GM12878 (cell line): ENCODE results near the gene IPCEF1. TPM values are rescaled to one million over a fixed set of nuclear protein-coding genes. Genes with fewer than 3 reads are reported as not detected.

ENCODE experiments used
- ATF7 ChIP-seq: fragments of 450-650 bp; IDR thresholded peaks from 2 replicates; pipeline ENCODE4 v1.6.1; 2016; ENCODE audit warnings: low read depth, mild to moderate bottlenecking
- BCL11A ChIP-seq: IDR thresholded peaks from 2 replicates; pipeline ENCODE4 v1.6.1; 2011; ENCODE audit warnings: low read depth, low read length
- BHLHE40 ChIP-seq, 2 experiments: fragments of 450-650 bp in 1 of 2; IDR thresholded peaks; 2 replicates each; pipeline ENCODE4 v1.6.1; 2011 to 2017; ENCODE audit warnings: low read depth in 2 of 2, borderline replicate concordance in 1 of 2, improper control_type of control experiment in 1 of 2, low read length in 1 of 2, mild to moderate bottlenecking in 1 of 2
- BMI1 ChIP-seq: fragments of 450-650 bp; IDR thresholded peaks from 2 replicates; pipeline ENCODE4 v1.6.1; 2016; ENCODE audit warnings: mild to moderate bottlenecking, moderate library complexity, borderline replicate concordance
- DPF2 ChIP-seq: fragments of 450-650 bp; IDR thresholded peaks from 2 replicates; pipeline ENCODE4 v1.6.1; 2017; ENCODE audit warnings: mild to moderate bottlenecking
- EED ChIP-seq: sonication (generic); IDR thresholded peaks from 2 replicates; pipeline ENCODE4 v1.6.1; 2016; ENCODE audit warnings: antibody characterized with exemption, low read depth
- FOXK2 ChIP-seq: fragments of 450-650 bp; IDR thresholded peaks from 2 replicates; pipeline ENCODE4 v1.6.1; 2017; ENCODE audit warnings: mild to moderate bottlenecking, moderate library complexity
- HCFC1 ChIP-seq: fragments of 150-350 bp; IDR thresholded peaks from 2 replicates; pipeline ENCODE4 v1.6.1; 2014; ENCODE audit warnings: low read length
- IKZF1 ChIP-seq: fragments of 450-650 bp; conservative IDR thresholded peaks from 2 replicates; pipeline ENCODE4 v1.6.1; 2017; ENCODE audit warnings: antibody characterized with exemption, mild to moderate bottlenecking
- JUND ChIP-seq: IDR thresholded peaks from 2 replicates; pipeline ENCODE4 v1.6.1; 2012; ENCODE audit warnings: low read depth, mild to moderate bottlenecking, low read length, improper control_type of control experiment, moderate library complexity
- NBN ChIP-seq: fragments of 450-650 bp; IDR thresholded peaks from 2 replicates; pipeline ENCODE4 v1.6.1; 2016
- NFYA ChIP-seq: IDR thresholded peaks from 2 replicates; pipeline ENCODE4 v1.6.1; 2011; ENCODE audit warnings: low read depth, mild to moderate bottlenecking, low read length, improper control_type of control experiment, borderline replicate concordance
- NFYB ChIP-seq: IDR thresholded peaks from 2 replicates; pipeline ENCODE4 v1.6.1; 2011; ENCODE audit warnings: low read depth, mild to moderate bottlenecking, low read length, improper control_type of control experiment, moderate library complexity; ENCODE audit not compliant: insufficient read depth
- POLR2A ChIP-seq: IDR thresholded peaks from 2 replicates; pipeline ENCODE4 v1.6.1; 2011; ENCODE audit warnings: low read depth, mild to moderate bottlenecking, low read length
- POLR2AphosphoS5 ChIP-seq: IDR thresholded peaks from 2 replicates; pipeline ENCODE4 v1.6.1; 2011; ENCODE audit warnings: mild to moderate bottlenecking, low read length, inconsistent platforms
- SRF ChIP-seq, 2 experiments: IDR thresholded peaks; 2 replicates each; pipeline ENCODE4 v1.6.1; 2011; ENCODE audit warnings: low read depth in 2 of 2, low read length in 2 of 2, mild to moderate bottlenecking in 1 of 2, moderate library complexity in 1 of 2
- ZBTB11 ChIP-seq: fragments of 450-650 bp; formaldehyde crosslinking; IDR thresholded peaks from 2 replicates; pipeline ENCODE4 v1.5.0; 2022; ENCODE audit warnings: mild to moderate bottlenecking, missing genetic modification characterization
- polyA plus RNA-seq, 11 experiments: library from polyadenylated mRNA; depleted of rRNA in 4 of 11; unstranded in 6 of 11; stranded (reverse) in 5 of 11; fragments of >200 nt; fragmentation: Nextera tagmentation in 4 of 11; fragmentation: Illumina TruSeq in 1 of 11; extraction: Ambion mirVana in 4 of 11; extraction: Trizol in 1 of 11; gene quantifications; 1 replicate in 1 of 11; 2 replicates in 10 of 11; pipeline versions ENCODE4 v1.2.1 to v1.2.3, GENCODE V29; 2011 to 2016; ENCODE audit warnings: inconsistent platforms in 2 of 11, missing spikeins in 2 of 11, low read depth in 1 of 11
- total RNA-seq, 4 experiments: library from RNA; depleted of rRNA in 3 of 4; stranded (reverse); fragments of >200 nt in 3 of 4; fragmentation: Illumina TruSeq in 1 of 4; extraction: Trizol in 1 of 4; gene quantifications; 2 replicates each; pipeline versions ENCODE4 v1.2.1 to v1.2.3, GENCODE V29; 2013 to 2021
- TF ChIP-seq, protein P1 (sequence below): IDR thresholded peaks from 2 replicates; pipeline ENCODE4 v1.6.1; 2011; ENCODE audit warnings: low read depth, low read length, improper control_type of control experiment, borderline replicate concordance
- TF ChIP-seq, protein P2 (sequence below): fragments of 450-650 bp; IDR thresholded peaks from 2 replicates; pipeline ENCODE4 v1.6.1; 2017; ENCODE audit warnings: antibody characterized with exemption, mild to moderate bottlenecking, moderate library complexity
- TF ChIP-seq, protein P3 (sequence below): IDR thresholded peaks from 2 replicates; pipeline ENCODE4 v1.6.1; 2012; ENCODE audit warnings: low read depth, low read length, improper control_type of control experiment
- TF ChIP-seq, protein P4 (sequence below): fragments of 450-650 bp; IDR thresholded peaks from 2 replicates; pipeline ENCODE4 v1.6.1; 2018; ENCODE audit warnings: mild to moderate bottlenecking, low read depth, moderate library complexity; ENCODE audit not compliant: partially characterized antibody

IPCEF1 gene
- total and polyA plus RNA-seq, 10 of the 15 experiments (the other 5 are each of a cell fraction or from before 2014, with no cell fraction given): 1.3 to 137 (median 4.2) TPM

DNA sequence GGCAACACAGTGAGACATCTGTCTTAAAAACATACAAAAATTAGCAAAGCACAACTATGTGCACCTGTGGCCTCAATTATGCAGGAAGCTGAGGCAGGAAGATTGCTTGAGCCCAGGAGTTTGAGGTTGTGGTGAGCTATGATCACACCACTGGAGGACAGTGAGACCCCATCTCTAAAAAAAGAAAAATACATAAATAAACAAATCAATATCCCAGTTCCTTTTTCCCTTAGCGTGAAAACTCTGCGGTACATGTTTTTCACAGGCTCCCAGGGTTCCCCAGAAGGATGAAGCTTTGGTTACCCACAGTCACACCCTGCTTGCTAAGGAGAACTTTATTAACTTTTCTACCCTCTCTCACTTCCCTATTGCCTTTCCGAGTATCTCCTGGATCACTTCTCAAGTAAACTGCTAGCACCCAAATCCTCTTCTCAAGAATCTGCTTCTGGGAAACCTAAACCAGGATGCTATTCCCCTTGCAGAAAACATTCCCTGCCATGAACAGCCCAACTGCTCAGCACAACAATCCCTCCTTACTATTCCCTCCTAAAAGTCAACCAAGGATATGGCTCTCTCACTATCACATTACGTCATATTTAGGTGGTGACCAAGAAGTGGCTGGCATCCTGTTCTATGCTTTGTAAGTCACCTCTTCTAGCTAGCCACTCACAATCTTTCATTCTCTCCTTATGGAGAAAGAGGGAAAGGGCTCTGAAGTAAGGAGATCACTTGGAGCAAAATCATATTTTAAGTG, 122.4 kb downstream of the IPCEF1 start (continued):
- TF ChIP-seq, protein P1, sequence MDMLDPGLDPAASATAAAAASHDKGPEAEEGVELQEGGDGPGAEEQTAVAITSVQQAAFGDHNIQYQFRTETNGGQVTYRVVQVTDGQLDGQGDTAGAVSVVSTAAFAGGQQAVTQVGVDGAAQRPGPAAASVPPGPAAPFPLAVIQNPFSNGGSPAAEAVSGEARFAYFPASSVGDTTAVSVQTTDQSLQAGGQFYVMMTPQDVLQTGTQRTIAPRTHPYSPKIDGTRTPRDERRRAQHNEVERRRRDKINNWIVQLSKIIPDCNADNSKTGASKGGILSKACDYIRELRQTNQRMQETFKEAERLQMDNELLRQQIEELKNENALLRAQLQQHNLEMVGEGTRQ: no peak
- TF ChIP-seq, protein P2, sequence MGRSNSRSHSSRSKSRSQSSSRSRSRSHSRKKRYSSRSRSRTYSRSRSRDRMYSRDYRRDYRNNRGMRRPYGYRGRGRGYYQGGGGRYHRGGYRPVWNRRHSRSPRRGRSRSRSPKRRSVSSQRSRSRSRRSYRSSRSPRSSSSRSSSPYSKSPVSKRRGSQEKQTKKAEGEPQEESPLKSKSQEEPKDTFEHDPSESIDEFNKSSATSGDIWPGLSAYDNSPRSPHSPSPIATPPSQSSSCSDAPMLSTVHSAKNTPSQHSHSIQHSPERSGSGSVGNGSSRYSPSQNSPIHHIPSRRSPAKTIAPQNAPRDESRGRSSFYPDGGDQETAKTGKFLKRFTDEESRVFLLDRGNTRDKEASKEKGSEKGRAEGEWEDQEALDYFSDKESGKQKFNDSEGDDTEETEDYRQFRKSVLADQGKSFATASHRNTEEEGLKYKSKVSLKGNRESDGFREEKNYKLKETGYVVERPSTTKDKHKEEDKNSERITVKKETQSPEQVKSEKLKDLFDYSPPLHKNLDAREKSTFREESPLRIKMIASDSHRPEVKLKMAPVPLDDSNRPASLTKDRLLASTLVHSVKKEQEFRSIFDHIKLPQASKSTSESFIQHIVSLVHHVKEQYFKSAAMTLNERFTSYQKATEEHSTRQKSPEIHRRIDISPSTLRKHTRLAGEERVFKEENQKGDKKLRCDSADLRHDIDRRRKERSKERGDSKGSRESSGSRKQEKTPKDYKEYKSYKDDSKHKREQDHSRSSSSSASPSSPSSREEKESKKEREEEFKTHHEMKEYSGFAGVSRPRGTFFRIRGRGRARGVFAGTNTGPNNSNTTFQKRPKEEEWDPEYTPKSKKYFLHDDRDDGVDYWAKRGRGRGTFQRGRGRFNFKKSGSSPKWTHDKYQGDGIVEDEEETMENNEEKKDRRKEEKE: no peak
- TF ChIP-seq ATF7 (peak; percentile 99), ZBTB11 (CRISPR knock-in tag) (no peak), NFYB (no peak), EED (no peak), POLR2AphosphoS5 (no peak), DPF2 (peak; percentile 46; the same call in 1 of the 2 replicates), NBN (0 out of 2 replicates have a peak, but pooled peaks have one; percentile 14), SRF (IDR thresholded peaks at IDR 0.05; ENCODE audit: low read depth in 2 of 2, low read length in 2 of 2) (no peak), IKZF1 (peak; percentile 94), JUND (no peak), FOXK2 (no peak), BCL11A (no peak), HCFC1 (no peak), NFYA (no peak), POLR2A (no peak), BHLHE40 (IDR thresholded peaks at IDR 0.05; ENCODE audit: borderline replicate concordance in 1 of 2, low read depth in 2 of 2, low read length in 1 of 2) (no peak), BMI1 (no peak)
- TF ChIP-seq, protein P3, sequence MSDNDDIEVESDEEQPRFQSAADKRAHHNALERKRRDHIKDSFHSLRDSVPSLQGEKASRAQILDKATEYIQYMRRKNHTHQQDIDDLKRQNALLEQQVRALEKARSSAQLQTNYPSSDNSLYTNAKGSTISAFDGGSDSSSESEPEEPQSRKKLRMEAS: no peak
- TF ChIP-seq, protein P4, sequence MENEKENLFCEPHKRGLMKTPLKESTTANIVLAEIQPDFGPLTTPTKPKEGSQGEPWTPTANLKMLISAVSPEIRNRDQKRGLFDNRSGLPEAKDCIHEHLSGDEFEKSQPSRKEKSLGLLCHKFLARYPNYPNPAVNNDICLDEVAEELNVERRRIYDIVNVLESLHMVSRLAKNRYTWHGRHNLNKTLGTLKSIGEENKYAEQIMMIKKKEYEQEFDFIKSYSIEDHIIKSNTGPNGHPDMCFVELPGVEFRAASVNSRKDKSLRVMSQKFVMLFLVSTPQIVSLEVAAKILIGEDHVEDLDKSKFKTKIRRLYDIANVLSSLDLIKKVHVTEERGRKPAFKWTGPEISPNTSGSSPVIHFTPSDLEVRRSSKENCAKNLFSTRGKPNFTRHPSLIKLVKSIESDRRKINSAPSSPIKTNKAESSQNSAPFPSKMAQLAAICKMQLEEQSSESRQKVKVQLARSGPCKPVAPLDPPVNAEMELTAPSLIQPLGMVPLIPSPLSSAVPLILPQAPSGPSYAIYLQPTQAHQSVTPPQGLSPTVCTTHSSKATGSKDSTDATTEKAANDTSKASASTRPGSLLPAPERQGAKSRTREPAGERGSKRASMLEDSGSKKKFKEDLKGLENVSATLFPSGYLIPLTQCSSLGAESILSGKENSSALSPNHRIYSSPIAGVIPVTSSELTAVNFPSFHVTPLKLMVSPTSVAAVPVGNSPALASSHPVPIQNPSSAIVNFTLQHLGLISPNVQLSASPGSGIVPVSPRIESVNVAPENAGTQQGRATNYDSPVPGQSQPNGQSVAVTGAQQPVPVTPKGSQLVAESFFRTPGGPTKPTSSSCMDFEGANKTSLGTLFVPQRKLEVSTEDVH: peak; percentile 26
